Stomach (tissue), 4 donors: Measurements from ENCODE around the gene SLC35F3.

Source experiments
- CTCF ChIP-seq, 7 experiments: fragments of 450-650 bp in 4 of 7; fragments of 200-600 bp in 3 of 7; sonication (generic) in 3 of 7; IDR thresholded peaks; one replicate each; pipeline ENCODE4 v1.5.1; 2016 to 2019; ENCODE audit warnings: antibody characterized with exemption in 7 of 7, control low read depth in 2 of 7, mild to moderate bottlenecking in 1 of 7
- EP300 ChIP-seq: sonication (generic); formaldehyde crosslinking; IDR thresholded peaks from one replicate; pipeline ENCODE4 v1.6.1; 2017; ENCODE audit warnings: antibody characterized with exemption

DNA sequence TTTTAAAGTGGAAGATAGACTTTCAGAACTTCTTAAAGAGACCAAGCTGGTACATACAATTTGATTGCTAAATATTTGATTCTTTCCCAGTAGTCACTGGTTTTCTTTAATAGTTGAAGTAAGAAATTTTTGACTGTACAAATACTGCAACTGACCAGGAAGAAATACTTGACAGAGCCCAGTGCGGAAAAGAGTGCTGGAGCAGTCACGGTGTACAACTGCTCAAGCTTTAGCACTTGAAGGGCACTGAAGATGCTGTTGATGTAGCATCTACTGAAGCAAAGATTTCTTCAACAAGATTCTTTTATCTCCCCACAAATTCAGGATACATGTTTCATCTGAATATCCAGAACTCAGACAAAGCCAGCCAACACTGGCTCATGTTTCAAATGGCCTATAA lies 41.5 kb downstream of the SLC35F3 start:
- TF ChIP-seq EP300 (no peak), CTCF (IDR thresholded peaks at IDR 0.05) (no peak)
